ENCODE data around the gene SOCS3.

SOCS3 gene

GRCh38 chr17:78401891-78402290 lies 42.0 kb upstream of the SOCS3 start:
- no peaks in the 10 kb centered on the region for H3K4me1 ChIP-seq (ENCODE audit: control insufficient read depth, insufficient read depth, low read length)
- CTCF ChIA-PET, result interaction anchor here (1.0 to 2.1 kb wide), 3 partner anchors 10 to 151 kb away, joined by 3 to 11 read pairs (median 5); no protein-coding TSS in a partner anchor
- POLR2A ChIA-PET, result no interaction called here

GRCh38 chr17:78401246-78401645 lies 41.4 kb upstream of the SOCS3 start:
- peaks cover 37 to 94% of the 10 kb centered on the region in 2 experiments for H3K36me3 ChIP-seq (ENCODE audit: control insufficient read depth in 2 of 2, insufficient read depth in 1 of 2, low read length in 2 of 2)
- no peaks in the 10 kb centered on the region for H3K4me1 ChIP-seq (ENCODE audit: control insufficient read depth, insufficient read depth, low read length)
- no peak overlapping the region for H3K27ac ChIP-seq (ENCODE audit: extremely low read depth, low read depth, low read length)
- no peaks in the 10 kb centered on the region for H3K9me3 ChIP-seq (ENCODE audit: control insufficient read depth, insufficient read depth, low read depth, low read length)
- no peak overlapping the region for H3K4me3 ChIP-seq (ENCODE audit: low read depth, low read length)
- ChIA-PET POLR2A (interaction anchor here (1.3 kb wide), 1 partner anchor 9 kb away, joined by 3 read pairs; no protein-coding TSS in a partner anchor), CTCF (interaction anchor here (1.0 to 2.1 kb wide), 3 partner anchors 11 to 150 kb away, joined by 5 to 11 read pairs (median 5); no protein-coding TSS in a partner anchor)
- TF ChIP-seq ZNF623 (tag by site-specific recombination; IDR thresholded peaks at IDR 0.05) (no peak), ZNF473 (tag by site-specific recombination; IDR thresholded peaks at IDR 0.05) (no peak), KLF1 (tag by site-specific recombination; IDR thresholded peaks at IDR 0.05) (no peak), ZNF37A (tag by site-specific recombination; IDR thresholded peaks at IDR 0.05) (no peak), ZBTB49 (tag by site-specific recombination; IDR thresholded peaks at IDR 0.05; ENCODE audit: low read depth) (no peak), ZNF529 (tag by site-specific recombination; IDR thresholded peaks at IDR 0.05; ENCODE audit: insufficient replicate concordance) (no peak), ZSCAN23 (tag by site-specific recombination; IDR thresholded peaks at IDR 0.05) (no peak)

More at GRCh38 chr17:78401891-78402290, 42.0 kb upstream of the SOCS3 start:
- no peaks in the 10 kb centered on the region for H3K9me3 ChIP-seq (ENCODE audit: control insufficient read depth, insufficient read depth, low read depth, low read length)
- no peak overlapping the region for H3K27ac ChIP-seq (ENCODE audit: extremely low read depth, low read depth, low read length)
- H3K36me3 ChIP-seq (ENCODE audit: control insufficient read depth in 2 of 2, insufficient read depth in 1 of 2, low read length in 2 of 2), result peaks cover 37 to 94% of the 10 kb centered on the region in 2 experiments
- H3K4me3 ChIP-seq (ENCODE audit: low read depth, low read length), result no peak overlapping the region
- no peak for TF ChIP-seq KLF9 (tag by site-specific recombination; IDR thresholded peaks at IDR 0.05; ENCODE audit: low read depth)
- TF ChIP-seq HOXD13 (CRISPR knock-in tag; IDR thresholded peaks at IDR 0.05; ENCODE audit: borderline replicate concordance), result no peak
- TF ChIP-seq KLF10 (tag by site-specific recombination; IDR thresholded peaks at IDR 0.05), result no peak
- no peak for TF ChIP-seq ZNF544 (tag by site-specific recombination; IDR thresholded peaks at IDR 0.05)
- no peak for TF ChIP-seq ZNF350 (tag by site-specific recombination; IDR thresholded peaks at IDR 0.05)
- TF ChIP-seq ZNF654 (tag by site-specific recombination; IDR thresholded peaks at IDR 0.05; ENCODE audit: low read depth), result no peak
- TF ChIP-seq ZNF221 (tag by site-specific recombination; IDR thresholded peaks at IDR 0.05; ENCODE audit: borderline replicate concordance), result no peak
- no peak for TF ChIP-seq AEBP2 (tag by site-specific recombination; IDR thresholded peaks at IDR 0.05; ENCODE audit: borderline replicate concordance)
- no peak for TF ChIP-seq ZNF48 (tag by site-specific recombination; IDR thresholded peaks at IDR 0.05)
- no peak for TF ChIP-seq ZBTB26 (tag by site-specific recombination; optimal IDR thresholded peaks at IDR 0.05)
- no peak for TF ChIP-seq PATZ1 (tag by site-specific recombination; IDR thresholded peaks at IDR 0.05)
- no peak for TF ChIP-seq SP2 (tag by site-specific recombination; IDR thresholded peaks at IDR 0.05)
- TF ChIP-seq GFI1B (tag by site-specific recombination; IDR thresholded peaks at IDR 0.05), result no peak
- no peak for TF ChIP-seq ZNF561 (tag by site-specific recombination; IDR thresholded peaks at IDR 0.05; ENCODE audit: borderline replicate concordance)
- TF ChIP-seq ZBTB44 (tag by site-specific recombination; IDR thresholded peaks at IDR 0.05), result no peak
- TF ChIP-seq ZNF114 (tag by site-specific recombination; IDR thresholded peaks at IDR 0.05), result no peak
